Stimulated activated naive CD8-positive, alpha-beta T cell treated with anti-CD3 and anti-CD28 coated beads, Interleukin-15, Interleukin-2, amounts not matched to agents 100 ng/mL and 50 ng/mL, for 24 hours (primary cell): ENCODE data around the gene ZNF264.

Experiments
- H3K27ac Mint-ChIP-seq: one replicate; pipeline ENCODE4 v1.8.0; 2021; ENCODE audit warnings: mild to moderate bottlenecking, mixed read lengths
- H3K27me3 Mint-ChIP-seq: one replicate; pipeline ENCODE4 v1.8.0; 2021; ENCODE audit warnings: mixed read lengths
- H3K36me3 Mint-ChIP-seq: one replicate; pipeline ENCODE4 v1.8.0; 2021; ENCODE audit warnings: low read depth, mixed read lengths
- H3K4me1 Mint-ChIP-seq: one replicate; pipeline ENCODE4 v1.8.0; 2021; ENCODE audit warnings: low read depth, mixed read lengths
- H3K4me3 Mint-ChIP-seq: one replicate; pipeline ENCODE4 v1.8.0; 2021; ENCODE audit warnings: mild to moderate bottlenecking, mixed read lengths
- H3K9me3 Mint-ChIP-seq: one replicate; pipeline ENCODE4 v1.8.0; 2021; ENCODE audit warnings: mixed read lengths

Gene ZNF264

DNA sequence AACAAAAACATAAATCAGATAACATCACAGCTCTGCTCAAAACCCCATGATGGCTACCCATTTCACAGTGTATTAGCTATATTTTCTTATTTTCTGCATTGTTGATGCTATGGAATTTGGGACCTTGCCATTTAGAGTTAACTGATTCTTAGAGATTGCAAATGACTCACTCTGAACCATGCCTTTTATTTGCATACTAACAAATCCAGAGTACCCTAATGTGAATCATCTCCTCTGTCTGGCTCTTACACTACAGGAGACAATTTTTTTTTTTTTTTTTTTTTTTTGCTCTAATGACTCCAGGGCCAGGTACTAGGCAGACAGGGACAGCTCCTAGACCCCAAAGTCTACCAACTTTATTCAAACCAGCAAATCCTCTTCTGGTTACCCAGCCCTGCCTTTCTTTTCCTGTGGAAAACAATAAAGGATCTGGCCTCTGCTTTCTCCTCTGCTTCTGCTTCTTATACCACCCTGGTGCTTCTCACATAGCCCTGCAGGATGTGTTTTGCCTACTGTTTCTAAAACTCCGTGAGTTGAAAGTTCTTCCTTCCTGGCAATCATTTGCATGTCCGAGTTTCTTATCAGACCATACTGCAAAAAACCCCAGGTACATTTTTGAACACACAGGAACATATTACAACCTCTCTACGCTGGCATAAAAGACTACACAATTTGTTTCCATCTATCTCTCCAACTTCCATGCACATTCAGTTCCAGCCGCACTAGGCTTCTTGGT lies 78.4 kb downstream of the ZNF264 start:
- H3K4me1 Mint-ChIP-seq: peaks cover 37% of the 10 kb centered on the region
- no peak overlapping the region for H3K4me3 Mint-ChIP-seq
- H3K9me3 Mint-ChIP-seq: peaks cover 11% of the 10 kb centered on the region
- peak overlapping the region; percentile 2 for H3K27ac Mint-ChIP-seq
- peaks cover 60% of the 10 kb centered on the region for H3K36me3 Mint-ChIP-seq
- no peaks in the 10 kb centered on the region for H3K27me3 Mint-ChIP-seq

DNA sequence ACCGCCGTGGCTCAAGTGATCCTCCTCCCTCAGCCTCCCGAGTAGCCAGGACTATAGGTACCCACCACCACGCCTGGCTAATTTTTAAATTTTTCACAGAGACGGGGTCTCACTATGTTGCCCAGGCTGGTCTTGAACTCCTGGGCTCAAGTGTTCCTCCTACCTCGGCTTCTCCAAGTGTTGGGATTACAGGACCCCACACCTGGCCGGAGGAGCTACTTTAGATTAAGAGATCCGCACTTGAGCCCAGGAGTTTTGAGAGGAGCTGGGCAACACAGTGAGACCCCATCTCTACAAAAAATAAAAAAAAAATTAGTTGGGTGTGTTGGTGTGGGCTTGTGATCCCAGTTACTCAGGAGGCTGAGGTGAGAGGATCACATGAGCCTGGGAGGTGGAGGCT lies 80.0 kb downstream of the ZNF264 start:
- H3K9me3 Mint-ChIP-seq: no peaks in the 10 kb centered on the region
- peaks cover 63% of the 10 kb centered on the region for H3K36me3 Mint-ChIP-seq
- H3K27me3 Mint-ChIP-seq: no peaks in the 10 kb centered on the region
- H3K4me1 Mint-ChIP-seq: peaks cover 39% of the 10 kb centered on the region
- no peak overlapping the region for H3K4me3 Mint-ChIP-seq
- no peak overlapping the region for H3K27ac Mint-ChIP-seq
